Measurements from ENCODE around the gene DRICH1.
"Not testable (repeated sequence)": the region's sequence is repeated elsewhere in the genome, so short reads cannot be mapped to it uniquely, and the experiment has no call there.

DNA sequence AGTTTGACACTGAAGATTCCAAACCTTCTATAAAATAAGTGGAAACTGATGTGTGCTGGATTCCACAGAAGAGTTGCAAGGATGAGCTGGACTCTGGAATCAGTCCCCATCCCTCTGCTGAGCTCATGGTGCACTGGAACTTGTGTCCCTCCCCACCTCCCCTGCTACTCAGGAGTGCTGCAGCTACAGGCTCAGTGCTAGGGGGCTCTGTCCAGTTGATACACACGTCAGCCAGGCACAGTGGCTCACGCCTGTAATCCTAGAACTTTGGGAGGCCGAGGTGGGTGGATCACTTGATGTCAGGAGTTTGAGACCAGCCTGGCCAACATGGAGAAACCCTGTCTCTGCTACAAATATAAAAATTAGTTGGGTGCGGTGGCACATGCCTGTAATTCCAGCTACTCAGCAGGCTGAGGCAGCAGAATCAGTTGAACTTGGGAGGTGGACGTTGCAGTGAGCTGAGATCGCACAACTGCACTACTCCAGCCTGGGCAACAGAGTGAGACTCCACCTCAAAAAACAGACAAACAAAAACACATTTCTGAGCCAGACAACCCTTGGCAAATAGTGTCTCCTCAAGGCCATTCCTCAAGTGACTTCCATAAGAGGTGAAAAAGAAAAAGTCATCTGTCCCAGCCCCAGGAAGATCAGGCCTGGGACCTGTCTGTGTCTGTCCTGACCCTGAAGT is 3.9 kb downstream of the DRICH1 start:
- not testable (repeated sequence) for TF ChIP-seq RXRA (IDR thresholded peaks at IDR 0.05); SP1 (IDR thresholded peaks at IDR 0.05); TAF1 (conservative IDR thresholded peaks at IDR 0.05); YY1 (IDR thresholded peaks at IDR 0.05); EGR1 (IDR thresholded peaks at IDR 0.05; ENCODE audit: low read depth in 2 of 2); NR2F2 (IDR thresholded peaks at IDR 0.05)
- TF ChIP-seq, protein P1, sequence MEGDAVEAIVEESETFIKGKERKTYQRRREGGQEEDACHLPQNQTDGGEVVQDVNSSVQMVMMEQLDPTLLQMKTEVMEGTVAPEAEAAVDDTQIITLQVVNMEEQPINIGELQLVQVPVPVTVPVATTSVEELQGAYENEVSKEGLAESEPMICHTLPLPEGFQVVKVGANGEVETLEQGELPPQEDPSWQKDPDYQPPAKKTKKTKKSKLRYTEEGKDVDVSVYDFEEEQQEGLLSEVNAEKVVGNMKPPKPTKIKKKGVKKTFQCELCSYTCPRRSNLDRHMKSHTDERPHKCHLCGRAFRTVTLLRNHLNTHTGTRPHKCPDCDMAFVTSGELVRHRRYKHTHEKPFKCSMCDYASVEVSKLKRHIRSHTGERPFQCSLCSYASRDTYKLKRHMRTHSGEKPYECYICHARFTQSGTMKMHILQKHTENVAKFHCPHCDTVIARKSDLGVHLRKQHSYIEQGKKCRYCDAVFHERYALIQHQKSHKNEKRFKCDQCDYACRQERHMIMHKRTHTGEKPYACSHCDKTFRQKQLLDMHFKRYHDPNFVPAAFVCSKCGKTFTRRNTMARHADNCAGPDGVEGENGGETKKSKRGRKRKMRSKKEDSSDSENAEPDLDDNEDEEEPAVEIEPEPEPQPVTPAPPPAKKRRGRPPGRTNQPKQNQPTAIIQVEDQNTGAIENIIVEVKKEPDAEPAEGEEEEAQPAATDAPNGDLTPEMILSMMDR (IDR thresholded peaks at IDR 0.05; ENCODE audit: low read depth, low read length, missing input control) = not testable (repeated sequence)
- TF ChIP-seq, protein P2, sequence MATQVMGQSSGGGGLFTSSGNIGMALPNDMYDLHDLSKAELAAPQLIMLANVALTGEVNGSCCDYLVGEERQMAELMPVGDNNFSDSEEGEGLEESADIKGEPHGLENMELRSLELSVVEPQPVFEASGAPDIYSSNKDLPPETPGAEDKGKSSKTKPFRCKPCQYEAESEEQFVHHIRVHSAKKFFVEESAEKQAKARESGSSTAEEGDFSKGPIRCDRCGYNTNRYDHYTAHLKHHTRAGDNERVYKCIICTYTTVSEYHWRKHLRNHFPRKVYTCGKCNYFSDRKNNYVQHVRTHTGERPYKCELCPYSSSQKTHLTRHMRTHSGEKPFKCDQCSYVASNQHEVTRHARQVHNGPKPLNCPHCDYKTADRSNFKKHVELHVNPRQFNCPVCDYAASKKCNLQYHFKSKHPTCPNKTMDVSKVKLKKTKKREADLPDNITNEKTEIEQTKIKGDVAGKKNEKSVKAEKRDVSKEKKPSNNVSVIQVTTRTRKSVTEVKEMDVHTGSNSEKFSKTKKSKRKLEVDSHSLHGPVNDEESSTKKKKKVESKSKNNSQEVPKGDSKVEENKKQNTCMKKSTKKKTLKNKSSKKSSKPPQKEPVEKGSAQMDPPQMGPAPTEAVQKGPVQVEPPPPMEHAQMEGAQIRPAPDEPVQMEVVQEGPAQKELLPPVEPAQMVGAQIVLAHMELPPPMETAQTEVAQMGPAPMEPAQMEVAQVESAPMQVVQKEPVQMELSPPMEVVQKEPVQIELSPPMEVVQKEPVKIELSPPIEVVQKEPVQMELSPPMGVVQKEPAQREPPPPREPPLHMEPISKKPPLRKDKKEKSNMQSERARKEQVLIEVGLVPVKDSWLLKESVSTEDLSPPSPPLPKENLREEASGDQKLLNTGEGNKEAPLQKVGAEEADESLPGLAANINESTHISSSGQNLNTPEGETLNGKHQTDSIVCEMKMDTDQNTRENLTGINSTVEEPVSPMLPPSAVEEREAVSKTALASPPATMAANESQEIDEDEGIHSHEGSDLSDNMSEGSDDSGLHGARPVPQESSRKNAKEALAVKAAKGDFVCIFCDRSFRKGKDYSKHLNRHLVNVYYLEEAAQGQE (IDR thresholded peaks at IDR 0.05) = not testable (repeated sequence)
- TF ChIP-seq, protein P3, sequence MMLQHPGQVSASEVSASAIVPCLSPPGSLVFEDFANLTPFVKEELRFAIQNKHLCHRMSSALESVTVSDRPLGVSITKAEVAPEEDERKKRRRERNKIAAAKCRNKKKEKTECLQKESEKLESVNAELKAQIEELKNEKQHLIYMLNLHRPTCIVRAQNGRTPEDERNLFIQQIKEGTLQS (IDR thresholded peaks at IDR 0.05) = not testable (repeated sequence)
- TF ChIP-seq, protein P4, sequence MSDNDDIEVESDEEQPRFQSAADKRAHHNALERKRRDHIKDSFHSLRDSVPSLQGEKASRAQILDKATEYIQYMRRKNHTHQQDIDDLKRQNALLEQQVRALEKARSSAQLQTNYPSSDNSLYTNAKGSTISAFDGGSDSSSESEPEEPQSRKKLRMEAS (IDR thresholded peaks at IDR 0.05) = not testable (repeated sequence)
